HEK293T (cell line): ENCODE data around the gene TRIP13.

Experiments
- BHLHE40 ChIP-seq: fragments of 450-650 bp; IDR thresholded peaks from 2 replicates; pipeline ENCODE4 v1.6.1; 2016; ENCODE audit warnings: mild to moderate bottlenecking, moderate library complexity, borderline replicate concordance
- ELF4 ChIP-seq: fragments of 450-650 bp; IDR thresholded peaks from 2 replicates; pipeline ENCODE4 v1.6.1; 2017; ENCODE audit warnings: antibody characterized with exemption
- FOXA1 ChIP-seq: fragments of 450-650 bp; IDR thresholded peaks from 2 replicates; pipeline ENCODE4 v1.6.1; 2016; ENCODE audit warnings: mild to moderate bottlenecking
- FOXM1 ChIP-seq: fragments of 450-650 bp; IDR thresholded peaks from 2 replicates; pipeline ENCODE4 v1.6.1; 2017; ENCODE audit warnings: mild to moderate bottlenecking, borderline replicate concordance
- L3MBTL2 ChIP-seq: fragments of 450-650 bp; conservative IDR thresholded peaks from 2 replicates; pipeline ENCODE4 v1.6.1; 2016; ENCODE audit warnings: mild to moderate bottlenecking
- SP1 ChIP-seq: fragments of 450-650 bp; IDR thresholded peaks from 2 replicates; pipeline ENCODE4 v1.6.1; 2017

- no peak for TF ChIP-seq ELF4
- no peak for TF ChIP-seq FOXA1
- no peak for TF ChIP-seq L3MBTL2
- no peak for TF ChIP-seq BHLHE40
- no peak for TF ChIP-seq FOXM1
- no peak for TF ChIP-seq SP1
These were observed 33.9 kb downstream of the TRIP13 start for GRCh38 chr5:926417-927171.
